Activated T-helper 1 cell treated with anti-CD3 and anti-CD28 coated beads, Interleukin-12 subunit alpha, Interleukin-12 subunit beta, Interleukin-2, Interleukin-4 antibody, amounts not matched to agents 30 ng/mL and 10 ng/mL and 1 ng/mL, durations not matched to agents 14 hours and 24 hours and 36 hours (primary cell): ENCODE results near the gene CMTM3. TPM values are rescaled to one million over a fixed set of nuclear protein-coding genes. Genes with fewer than 3 reads are reported as not detected.
"Not testable (repeated sequence)": the region's sequence is repeated elsewhere in the genome, so short reads cannot be mapped to it uniquely, and the experiment has no call there.

Experiments
- DNase-seq: peaks from one replicate; pipeline ENCODE4 v3.0.0; 2021; ENCODE audit warnings: low spot score
- H3K27ac Mint-ChIP-seq: one replicate; pipeline ENCODE4 v1.8.0; 2021; ENCODE audit warnings: mild to moderate bottlenecking, mixed read lengths
- H3K27me3 Mint-ChIP-seq: one replicate; pipeline ENCODE4 v1.8.0; 2022; ENCODE audit warnings: mild to moderate bottlenecking, moderate library complexity, mixed read lengths; ENCODE audit not compliant: insufficient read depth
- H3K36me3 Mint-ChIP-seq: one replicate; pipeline ENCODE4 v1.8.0; 2021; ENCODE audit warnings: low read depth, mixed read lengths
- H3K4me1 Mint-ChIP-seq: one replicate; pipeline ENCODE4 v1.8.0; 2021; ENCODE audit warnings: low read depth, mixed read lengths
- H3K4me3 Mint-ChIP-seq: one replicate; pipeline ENCODE4 v1.8.0; 2021; ENCODE audit warnings: mild to moderate bottlenecking, moderate library complexity, mixed read lengths
- H3K9me3 Mint-ChIP-seq: one replicate; pipeline ENCODE4 v1.8.0; 2021; ENCODE audit warnings: mixed read lengths
- intact Hi-C: fragments of 100-400 bp; cut with micrococcal nuclease; formaldehyde crosslinking; loops from one replicate; pipeline ENCODE4 v1.15.1; 2024
- total RNA-seq: library from RNA; stranded (reverse); gene quantifications from 2 replicates; pipeline ENCODE4 v1.2.3, GENCODE V29; 2022

CMTM3 gene
- 93.1 and 94.1 TPM in 2 replicates for total RNA-seq

DNA sequence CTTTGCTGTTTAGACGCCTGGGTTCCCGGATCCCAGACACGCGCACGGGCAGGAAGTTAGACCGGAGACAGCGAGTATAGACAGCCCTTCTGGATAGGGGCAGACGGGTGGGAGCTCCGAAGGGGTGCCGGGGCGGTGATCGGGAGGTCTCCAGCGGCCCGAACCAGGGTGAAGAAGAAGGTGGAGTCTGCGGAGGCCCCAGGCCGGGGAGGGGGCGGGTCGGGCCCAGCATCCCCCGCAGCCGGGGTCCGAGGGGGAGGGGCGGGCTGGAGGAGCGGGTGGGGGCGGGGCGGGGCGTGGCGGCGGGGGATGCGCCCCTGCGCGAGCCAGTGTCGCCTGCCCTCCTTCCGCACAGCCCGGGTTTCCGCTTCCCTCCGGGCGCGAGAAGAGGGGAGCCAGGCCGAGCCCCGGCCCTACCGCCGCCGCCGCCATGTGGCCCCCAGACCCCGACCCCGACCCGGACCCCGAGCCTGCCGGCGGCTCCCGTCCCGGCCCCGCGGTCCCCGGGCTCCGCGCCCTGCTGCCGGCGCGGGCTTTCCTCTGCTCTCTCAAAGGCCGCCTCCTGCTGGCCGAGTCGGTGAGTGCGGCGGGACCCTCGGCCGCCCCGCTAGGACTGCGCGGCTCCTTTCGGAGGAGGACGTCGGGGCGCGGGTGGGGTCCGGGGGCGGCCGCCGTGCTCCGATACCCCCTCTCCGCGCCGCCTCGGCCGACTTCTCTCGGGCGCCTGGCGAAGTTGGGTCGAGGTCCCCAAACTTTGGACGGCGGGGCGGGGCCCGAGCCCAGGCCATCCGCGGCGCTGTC is at the start of gene CMTM3:
Gene CMTM3 (plus strand): TSS at position 329 of the 801 bp plus-strand sequence. CDS start 102 bp downstream, at position 431.
- peak; percentile 69 for DNase-seq
- intact Hi-C loops, result loop anchor here (1.0 to 2.0 kb wide), 7 partner anchors 40 to 198 kb away; partner anchors contain the start of genes CKLF, CMTM4 and DYNC1LI2
- H3K4me1 Mint-ChIP-seq, result peaks cover 38% of the 10 kb centered on the region

DNA sequence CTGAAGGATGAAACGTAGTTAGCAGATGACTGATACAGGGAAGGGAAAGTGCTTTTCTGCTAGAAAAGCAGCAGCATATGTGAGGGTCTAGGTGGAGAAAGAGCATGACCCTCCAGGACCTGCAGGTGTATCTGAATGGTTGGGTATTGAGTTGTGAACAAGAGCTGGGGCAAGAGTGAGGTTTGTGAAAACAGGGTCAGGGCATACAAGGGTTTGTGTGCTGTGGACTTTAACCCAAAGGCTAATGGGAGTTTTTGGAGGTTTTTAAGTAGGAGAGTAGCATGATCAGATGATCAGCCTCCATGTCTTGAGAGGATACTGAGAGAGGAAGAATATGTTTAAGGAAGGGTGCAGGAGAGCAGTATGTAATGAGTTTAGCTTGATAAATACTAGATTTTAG is 44.4 kb upstream of the CMTM3 start:
- Mint-ChIP-seq H3K27me3 (no peaks in the 10 kb centered on the region), H3K4me3 (peak overlapping the region; percentile 21), H3K36me3 (peaks cover 65% of the 10 kb centered on the region), H3K9me3 (no peaks in the 10 kb centered on the region), H3K27ac (peak overlapping the region; percentile 79), H3K4me1 (peaks cover 92% of the 10 kb centered on the region)
- DNase-seq, result no peak
- intact Hi-C loops, result no loop called here

More for the DNA sequence above, at the start of gene CMTM3:
- Mint-ChIP-seq H3K4me3 (peak within 1 kb of the TSS; percentile 90), H3K27me3 (no peaks in the 10 kb centered on the region), H3K36me3 (peaks cover 18% of the 10 kb centered on the region), H3K9me3 (peaks cover 8% of the 10 kb centered on the region), H3K27ac (peak within 1 kb of the TSS; percentile 94)

GRCh38 chr16:66561381-66562080 is 43.0 kb upstream of the CMTM3 start:
- peak overlapping the region; percentile 50 for H3K4me3 Mint-ChIP-seq
- H3K9me3 Mint-ChIP-seq, result no peaks in the 10 kb centered on the region
- H3K27ac Mint-ChIP-seq, result peak overlapping the region; percentile 84
- DNase-seq, result no peak
- peaks cover 82% of the 10 kb centered on the region for H3K4me1 Mint-ChIP-seq
- intact Hi-C loops, result loop anchor here (1.0 kb wide), 1 partner anchor 47 kb away; no protein-coding TSS in a partner anchor
- H3K36me3 Mint-ChIP-seq, result peaks cover 59% of the 10 kb centered on the region
- H3K27me3 Mint-ChIP-seq, result no peaks in the 10 kb centered on the region

GRCh38 chr16:66562409-66562808 is 42.1 kb upstream of the CMTM3 start:
- Mint-ChIP-seq H3K27me3 (no peaks in the 10 kb centered on the region), H3K4me3 (no peak overlapping the region), H3K36me3 (peaks cover 65% of the 10 kb centered on the region), H3K9me3 (peaks cover 3% of the 10 kb centered on the region), H3K4me1 (peaks cover 78% of the 10 kb centered on the region), H3K27ac (no peak overlapping the region)
- DNase-seq, result no peak
- intact Hi-C loops, result no loop called here

GRCh38 chr16:66562986-66563385 is 41.5 kb upstream of the CMTM3 start:
- intact Hi-C loops, result loop anchor here (1.0 kb wide), 1 partner anchor 11 kb away; the partner anchor contains the start of gene CKLF
- Mint-ChIP-seq H3K36me3 (peaks cover 68% of the 10 kb centered on the region), H3K27ac (peak overlapping the region; percentile 42), H3K4me3 (peak overlapping the region; percentile 21), H3K4me1 (peaks cover 77% of the 10 kb centered on the region), H3K9me3 (peaks cover 3% of the 10 kb centered on the region), H3K27me3 (no peaks in the 10 kb centered on the region)
- no peak for DNase-seq

GRCh38 chr16:66563574-66564334 is 40.8 kb upstream of the CMTM3 start:
- Mint-ChIP-seq H3K9me3 (peaks cover 3% of the 10 kb centered on the region), H3K27ac (peak overlapping the region; percentile 70), H3K4me1 (peaks cover 69% of the 10 kb centered on the region), H3K27me3 (no peaks in the 10 kb centered on the region), H3K36me3 (peaks cover 62% of the 10 kb centered on the region), H3K4me3 (no peak overlapping the region)
- DNase-seq, result no peak
- intact Hi-C loops, result loop anchor here (1.0 to 2.0 kb wide), 6 partner anchors 11 to 46 kb away; partner anchors contain the start of genes CKLF and CMTM3

DNA sequence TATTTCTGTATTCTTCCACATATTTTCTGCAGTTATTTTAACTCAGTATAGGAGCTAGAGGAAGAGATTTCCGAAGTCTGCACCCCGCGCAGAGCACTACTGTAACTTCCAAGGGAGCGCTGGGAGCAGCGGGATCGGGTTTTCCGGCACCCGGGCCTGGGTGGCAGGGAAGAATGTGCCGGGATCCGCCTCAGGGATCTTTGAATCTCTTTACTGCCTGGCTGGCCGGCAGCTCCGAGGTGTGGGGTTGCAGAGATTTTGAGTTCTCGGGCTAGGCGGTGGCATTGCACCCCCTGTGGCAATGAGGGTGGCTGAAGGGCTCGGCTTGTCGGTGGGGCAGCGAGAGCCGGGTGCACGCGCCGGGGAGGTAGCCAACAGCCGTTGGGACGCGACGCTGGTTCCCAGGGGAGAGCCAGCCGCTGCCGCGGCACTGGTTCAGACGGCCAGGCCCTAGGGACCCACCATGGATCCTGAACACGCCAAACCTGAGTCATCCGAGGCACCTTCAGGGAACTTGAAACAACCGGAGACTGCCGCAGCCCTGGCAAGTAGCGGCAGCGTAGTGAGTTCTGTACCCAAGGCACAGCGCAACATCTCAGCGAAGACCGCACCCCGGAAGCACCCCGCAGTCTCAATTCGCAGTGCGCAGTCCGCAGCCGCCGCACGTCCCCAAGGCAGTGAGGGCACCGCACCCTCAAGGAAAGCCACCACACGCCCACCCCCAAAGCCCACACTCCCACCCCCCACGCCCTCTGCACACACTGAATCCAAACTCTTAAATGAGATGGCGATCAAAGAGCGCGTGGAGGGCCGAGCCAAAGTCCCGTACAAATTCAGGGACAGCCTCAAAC is 38.2 kb upstream of the CMTM3 start, which contains the start of gene CMTM1:
Gene CMTM1 (plus strand): TSS at position 389 of the 851 bp plus-strand sequence. CDS start 75 bp downstream, at position 464.
- Mint-ChIP-seq H3K36me3 (peaks cover 61% of the 10 kb centered on the region), H3K27me3 (no peaks in the 10 kb centered on the region), H3K4me3 (no peak within 1 kb of the TSS), H3K27ac (peak within 1 kb of the TSS; percentile 18), H3K4me1 (peaks cover 60% of the 10 kb centered on the region), H3K9me3 (peaks cover 3% of the 10 kb centered on the region)
- no peak for DNase-seq
- intact Hi-C loops, result no loop called here

DNA sequence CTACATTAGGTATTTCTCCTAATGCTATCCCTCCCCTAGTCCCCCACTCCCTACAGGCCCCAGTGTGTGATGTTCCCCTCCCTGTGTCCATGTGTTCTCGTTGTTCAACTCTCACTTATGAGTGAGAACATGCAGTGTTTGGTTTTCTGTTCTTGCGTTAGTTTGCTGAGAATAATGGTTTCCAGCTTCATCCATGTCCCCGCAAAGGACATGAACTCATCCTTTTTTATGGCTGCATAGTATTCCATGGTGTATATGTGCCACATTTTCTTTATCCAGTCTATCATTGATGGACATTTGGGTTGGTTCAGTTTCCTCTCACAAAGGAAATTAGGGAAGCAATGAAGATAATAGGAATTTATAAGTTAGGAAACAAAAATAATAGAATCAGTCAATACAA is 37.2 kb upstream of the CMTM3 start:
- H3K36me3 Mint-ChIP-seq, result peaks cover 60% of the 10 kb centered on the region
- not testable (repeated sequence) for H3K27me3 Mint-ChIP-seq

GRCh38 chr16:66568355-66568754 is 36.1 kb upstream of the CMTM3 start:
- DNase-seq, result no peak
- peaks cover 3% of the 10 kb centered on the region for H3K9me3 Mint-ChIP-seq
- H3K36me3 Mint-ChIP-seq, result peaks cover 56% of the 10 kb centered on the region
- no peak overlapping the region for H3K27ac Mint-ChIP-seq
- intact Hi-C loops, result no loop called here
- peaks cover 47% of the 10 kb centered on the region for H3K4me1 Mint-ChIP-seq
- H3K4me3 Mint-ChIP-seq, result no peak overlapping the region
- no peaks in the 10 kb centered on the region for H3K27me3 Mint-ChIP-seq

More for the DNA sequence above, 37.2 kb upstream of the CMTM3 start:
- intact Hi-C loops, H3K4me3 Mint-ChIP-seq, DNase-seq, H3K9me3 Mint-ChIP-seq: not testable (repeated sequence)
- Mint-ChIP-seq H3K4me1 (peaks cover 54% of the 10 kb centered on the region), H3K27ac (peak overlapping the region; percentile 18)

DNA sequence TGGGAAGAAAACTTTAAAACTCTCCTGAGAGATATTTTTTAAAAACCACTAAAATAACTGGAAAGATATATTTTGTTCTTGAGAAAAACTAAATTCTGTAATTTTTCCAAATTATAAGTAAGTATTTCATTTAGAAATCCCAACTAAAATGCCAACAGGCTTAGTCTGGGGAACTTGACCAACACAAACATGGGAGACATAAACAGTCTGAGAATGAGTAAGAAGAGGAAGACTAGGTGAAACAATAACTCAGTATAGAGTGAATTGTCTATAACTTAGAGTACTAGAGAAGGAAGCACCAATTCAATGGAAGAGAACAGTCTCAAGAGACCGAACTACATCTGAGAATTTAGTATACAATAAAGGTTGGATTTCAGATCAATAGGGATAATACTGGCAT is 35.4 kb upstream of the CMTM3 start:
- Mint-ChIP-seq H3K4me1 (peaks cover 39% of the 10 kb centered on the region), H3K27ac (no peak overlapping the region), H3K36me3 (peaks cover 52% of the 10 kb centered on the region), H3K27me3 (no peaks in the 10 kb centered on the region), H3K9me3 (peaks cover 3% of the 10 kb centered on the region), H3K4me3 (no peak overlapping the region)
- intact Hi-C loops, result no loop called here
- no peak for DNase-seq

GRCh38 chr16:66569827-66570405 is 34.6 kb upstream of the CMTM3 start:
- peaks cover 56% of the 10 kb centered on the region for H3K36me3 Mint-ChIP-seq
- no peak for DNase-seq

More at GRCh38 chr16:66569827-66570405, 34.6 kb upstream of the CMTM3 start:
- intact Hi-C loops, result no loop called here
- Mint-ChIP-seq H3K4me1 (peaks cover 35% of the 10 kb centered on the region), H3K27ac (no peak overlapping the region), H3K27me3 (no peaks in the 10 kb centered on the region), H3K4me3 (no peak overlapping the region), H3K9me3 (peaks cover 3% of the 10 kb centered on the region)
